Neural crest cell (in vitro differentiated cells): ENCODE data around the gene ELF4. TPM values are rescaled to one million over a fixed set of nuclear protein-coding genes. Genes with fewer than 3 reads are reported as not detected.
A peak's percentile ranks its signal among the peaks of the same experiment; 100 is the strongest.

Experiments
- DNase-seq: peaks from one replicate; pipeline ENCODE4 v3.0.0; 2021; ENCODE audit warnings: low read depth, mixed read lengths, low spot score
- H3K27ac Mint-ChIP-seq: one replicate; pipeline ENCODE4 v1.8.0; 2021; ENCODE audit warnings: mild to moderate bottlenecking, mixed read lengths; ENCODE audit not compliant: unreplicated experiment
- H3K27me3 Mint-ChIP-seq: 2 replicates; pipeline ENCODE4 v1.8.0; 2021; ENCODE audit warnings: low read depth, mild to moderate bottlenecking, mixed read lengths
- H3K36me3 Mint-ChIP-seq: 2 replicates; pipeline ENCODE4 v1.8.0; 2021; ENCODE audit warnings: low read depth, mild to moderate bottlenecking, mixed read lengths
- H3K4me1 Mint-ChIP-seq: 2 replicates; pipeline ENCODE4 v1.8.0; 2021; ENCODE audit warnings: mixed read lengths
- H3K4me3 Mint-ChIP-seq: one replicate; pipeline ENCODE4 v1.8.0; 2021; ENCODE audit warnings: mild to moderate bottlenecking, mixed read lengths
- H3K9me3 Mint-ChIP-seq: 2 replicates; pipeline ENCODE4 v1.8.0; 2021; ENCODE audit warnings: mixed read lengths
- CTCF ChIP-seq: fragments of 200-600 bp; sonication (generic); conservative IDR thresholded peaks from 2 replicates; pipeline ENCODE4 v1.5.0; 2021; ENCODE audit warnings: antibody characterized with exemption, mild to moderate bottlenecking
- total RNA-seq: library from RNA; stranded (reverse); gene quantifications from 2 replicates; pipeline ENCODE4 v1.2.1, GENCODE V29; 2021

The ELF4 gene
- total RNA-seq, 1 donor from 2014 or later: 0.86 TPM

GRCh38 chrX:130034178-130034577 lies 76.1 kb downstream of the ELF4 start:
- no peak for TF ChIP-seq CTCF
- Mint-ChIP-seq H3K27ac (no peak overlapping the region), H3K27me3 (no peaks in the 10 kb centered on the region), H3K4me3 (no peak overlapping the region), H3K9me3 (no peaks in the 10 kb centered on the region), H3K4me1 (peaks cover 5% of the 10 kb centered on the region), H3K36me3 (peaks cover 10% of the 10 kb centered on the region)
- no peak for DNase-seq

GRCh38 chrX:130032552-130032951 lies 77.7 kb downstream of the ELF4 start:
- no peak overlapping the region for H3K27ac Mint-ChIP-seq
- peaks cover 13% of the 10 kb centered on the region for H3K36me3 Mint-ChIP-seq
- H3K4me1 Mint-ChIP-seq: peaks cover 9% of the 10 kb centered on the region
- H3K27me3 Mint-ChIP-seq: no peaks in the 10 kb centered on the region
- H3K9me3 Mint-ChIP-seq: no peaks in the 10 kb centered on the region
- no peak for DNase-seq
- no peak for TF ChIP-seq CTCF
- no peak overlapping the region for H3K4me3 Mint-ChIP-seq

- H3K36me3 Mint-ChIP-seq: peaks cover 17% of the 10 kb centered on the region
- no peak for TF ChIP-seq CTCF
- peaks cover 9% of the 10 kb centered on the region for H3K4me1 Mint-ChIP-seq
- H3K27me3 Mint-ChIP-seq: no peaks in the 10 kb centered on the region
- no peak overlapping the region for H3K4me3 Mint-ChIP-seq
- no peaks in the 10 kb centered on the region for H3K9me3 Mint-ChIP-seq
- DNase-seq: no peak
- peak overlapping the region; percentile 78 for H3K27ac Mint-ChIP-seq
These were observed 79.5 kb downstream of the ELF4 start for GRCh38 chrX:130030826-130031225.

- TF ChIP-seq CTCF: peak; percentile 75
- H3K27ac Mint-ChIP-seq: no peak overlapping the region
- H3K4me3 Mint-ChIP-seq: no peak overlapping the region
- no peak for DNase-seq
- peaks cover 13% of the 10 kb centered on the region for H3K4me1 Mint-ChIP-seq
- peaks cover 21% of the 10 kb centered on the region for H3K36me3 Mint-ChIP-seq
- H3K27me3 Mint-ChIP-seq: no peaks in the 10 kb centered on the region
- no peaks in the 10 kb centered on the region for H3K9me3 Mint-ChIP-seq
These were observed 82.1 kb downstream of the ELF4 start for GRCh38 chrX:130028196-130028595.

GRCh38 chrX:130027569-130027968 lies 82.7 kb downstream of the ELF4 start:
- Mint-ChIP-seq H3K36me3 (peaks cover 21% of the 10 kb centered on the region), H3K4me1 (peaks cover 13% of the 10 kb centered on the region), H3K27me3 (no peaks in the 10 kb centered on the region), H3K4me3 (no peak overlapping the region), H3K27ac (no peak overlapping the region), H3K9me3 (no peaks in the 10 kb centered on the region)
- DNase-seq: no peak
- no peak for TF ChIP-seq CTCF

GRCh38 chrX:130025256-130025655 lies 85.0 kb downstream of the ELF4 start:
- Mint-ChIP-seq H3K4me1 (peaks cover 18% of the 10 kb centered on the region), H3K36me3 (peaks cover 18% of the 10 kb centered on the region), H3K27me3 (no peaks in the 10 kb centered on the region), H3K4me3 (no peak overlapping the region), H3K27ac (no peak overlapping the region), H3K9me3 (no peaks in the 10 kb centered on the region)
- no peak for TF ChIP-seq CTCF
- no peak for DNase-seq
